ENCODE measurements around the gene PNMT. TPM values are rescaled to one million over a fixed set of nuclear protein-coding genes. Genes with fewer than 3 reads are reported as not detected.

Gene PNMT
- total RNA-seq, 3 donors from 2014 or later (not counting 1 experiment from before 2014, with no cell fraction given), result 1.2 to 2.5 (median 2.2) TPM

DNA sequence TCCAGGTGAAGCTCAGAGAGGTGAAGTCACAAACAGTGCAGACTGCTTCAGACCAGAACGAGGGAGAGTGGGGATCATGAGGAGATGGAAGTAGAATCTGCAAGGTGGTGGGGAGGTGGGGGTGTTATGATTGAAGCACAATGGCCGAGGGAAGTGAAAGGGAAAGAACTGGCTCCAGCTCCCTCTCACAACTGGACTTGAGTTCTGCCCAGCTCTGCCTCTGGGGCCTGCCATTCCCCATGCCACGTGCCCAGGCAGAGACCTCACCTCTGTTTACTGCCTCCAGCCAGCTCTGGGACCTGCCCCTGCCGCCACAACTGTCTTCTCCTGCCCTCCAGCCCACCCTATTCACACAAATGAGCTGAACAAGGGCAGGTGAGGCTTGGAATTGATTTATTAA lies 2.5 kb downstream of the PNMT start:
- no peaks in the 10 kb centered on the region for H3K27me3 Mint-ChIP-seq (ENCODE audit: low read depth in 2 of 2)

DNA sequence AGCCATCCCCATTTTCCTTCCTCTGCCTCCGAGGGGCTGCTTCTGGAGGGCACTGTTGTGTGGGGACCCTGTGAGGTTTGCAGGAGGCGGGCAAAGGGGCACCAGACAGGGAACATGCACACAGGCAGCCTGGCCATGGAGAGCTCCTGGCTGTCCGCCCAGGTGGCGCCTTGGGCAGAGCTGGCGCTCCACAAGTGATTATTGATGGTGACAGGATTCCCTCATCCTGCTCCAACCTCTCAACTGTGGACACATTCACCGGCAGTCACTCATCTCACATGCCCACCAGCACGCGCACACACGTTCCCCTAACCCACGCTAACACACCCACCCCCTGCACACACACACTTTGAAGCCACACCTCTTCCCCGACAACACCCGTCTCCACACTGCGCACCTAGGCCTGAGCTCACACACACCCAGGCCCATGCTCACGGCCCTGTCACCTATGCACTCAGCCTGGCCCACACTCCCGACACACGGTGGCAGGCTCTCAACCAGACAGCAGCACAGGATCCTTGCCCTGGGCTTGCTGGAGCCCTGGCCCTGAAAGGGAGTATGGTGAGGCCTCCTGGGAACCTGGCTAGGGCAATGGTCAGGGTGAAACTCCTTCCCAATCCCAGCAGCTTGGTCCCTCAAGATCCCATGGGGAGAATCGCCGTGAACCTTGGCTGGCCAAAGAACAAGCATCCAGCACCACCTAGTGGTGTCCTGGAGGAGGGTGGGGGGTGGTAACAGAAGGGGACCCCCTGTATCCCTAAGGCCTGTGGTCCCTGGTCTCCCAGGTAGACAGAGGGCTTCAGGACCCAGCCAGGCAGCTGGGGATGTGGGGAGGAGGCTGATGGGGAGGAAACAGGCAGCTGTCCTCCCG lies 3.6 kb downstream of the PNMT start:
- DNase-seq (peak in 1 of 2 donors; percentile 36), ATAC-seq (no peak)
- Mint-ChIP-seq H3K4me3 (no peak overlapping the region), H3K9me3 (no peaks in the 10 kb centered on the region), H3K27me3 (ENCODE audit: low read depth in 2 of 2) (no peaks in the 10 kb centered on the region), H3K27ac (peak overlapping the region in 1 of 2 donors; percentile 24), H3K36me3 (no peaks in the 10 kb centered on the region), H3K4me1 (peaks cover 21 to 45% of the 10 kb centered on the region in 2 donors)
- TF ChIP-seq, protein P1, sequence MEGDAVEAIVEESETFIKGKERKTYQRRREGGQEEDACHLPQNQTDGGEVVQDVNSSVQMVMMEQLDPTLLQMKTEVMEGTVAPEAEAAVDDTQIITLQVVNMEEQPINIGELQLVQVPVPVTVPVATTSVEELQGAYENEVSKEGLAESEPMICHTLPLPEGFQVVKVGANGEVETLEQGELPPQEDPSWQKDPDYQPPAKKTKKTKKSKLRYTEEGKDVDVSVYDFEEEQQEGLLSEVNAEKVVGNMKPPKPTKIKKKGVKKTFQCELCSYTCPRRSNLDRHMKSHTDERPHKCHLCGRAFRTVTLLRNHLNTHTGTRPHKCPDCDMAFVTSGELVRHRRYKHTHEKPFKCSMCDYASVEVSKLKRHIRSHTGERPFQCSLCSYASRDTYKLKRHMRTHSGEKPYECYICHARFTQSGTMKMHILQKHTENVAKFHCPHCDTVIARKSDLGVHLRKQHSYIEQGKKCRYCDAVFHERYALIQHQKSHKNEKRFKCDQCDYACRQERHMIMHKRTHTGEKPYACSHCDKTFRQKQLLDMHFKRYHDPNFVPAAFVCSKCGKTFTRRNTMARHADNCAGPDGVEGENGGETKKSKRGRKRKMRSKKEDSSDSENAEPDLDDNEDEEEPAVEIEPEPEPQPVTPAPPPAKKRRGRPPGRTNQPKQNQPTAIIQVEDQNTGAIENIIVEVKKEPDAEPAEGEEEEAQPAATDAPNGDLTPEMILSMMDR (IDR thresholded peaks at IDR 0.05), result peak; percentile 12
- peaks cover 3% of the 10 kb centered on the region for H3K27me3 ChIP-seq (ENCODE audit: control insufficient read depth, insufficient read depth, low read length)
- 59% methylated on average over 19 of the region's 19 CpGs for WGBS (ENCODE audit: insufficient coverage)
- H3K4me3 ChIP-seq (ENCODE audit: low read length), result no peak overlapping the region
- no peaks in the 10 kb centered on the region for H3K9me3 ChIP-seq (ENCODE audit: control insufficient read depth, insufficient read depth, low read length)
- no peak overlapping the region for H3K27ac ChIP-seq (ENCODE audit: low read length)
- H3K4me1 ChIP-seq (ENCODE audit: control insufficient read depth, insufficient read depth, low read length), result peaks cover 47% of the 10 kb centered on the region
- intact Hi-C loops (cut with micrococcal nuclease), result loop anchor here (10.0 kb wide), 1 partner anchor 63 kb away; the partner anchor contains the start of genes GRB7 and MIEN1
- no peaks in the 10 kb centered on the region for H3K36me3 ChIP-seq (ENCODE audit: control insufficient read depth, insufficient read depth, low read length)

More for the DNA sequence above, 2.5 kb downstream of the PNMT start:
- Histone ChIP-seq H3K4me1 (ENCODE audit: control insufficient read depth, insufficient read depth, low read length) (peaks cover 38% of the 10 kb centered on the region), H3K27ac (ENCODE audit: low read length) (no peak overlapping the region), H3K9me3 (ENCODE audit: control insufficient read depth, insufficient read depth, low read length) (no peaks in the 10 kb centered on the region), H3K36me3 (ENCODE audit: control insufficient read depth, insufficient read depth, low read length) (no peaks in the 10 kb centered on the region), H3K4me3 (ENCODE audit: low read length) (no peak overlapping the region), H3K27me3 (ENCODE audit: control insufficient read depth, insufficient read depth, low read length) (peaks cover 5% of the 10 kb centered on the region)
- TF ChIP-seq, protein P1 (IDR thresholded peaks at IDR 0.05), result no peak
- Mint-ChIP-seq H3K27ac (no peak overlapping the region), H3K36me3 (no peaks in the 10 kb centered on the region), H3K4me3 (no peak overlapping the region), H3K9me3 (no peaks in the 10 kb centered on the region), H3K4me1 (peaks cover 10 to 37% of the 10 kb centered on the region in 2 donors)
- WGBS (ENCODE audit: insufficient coverage), result 86% methylated on average over 4 of the region's 4 CpGs
- DNase-seq (no peak), ATAC-seq (no peak)
- intact Hi-C loops (cut with micrococcal nuclease), result loop anchor here (10.0 kb wide), 1 partner anchor 64 kb away; the partner anchor contains the start of genes GRB7 and MIEN1

DNA sequence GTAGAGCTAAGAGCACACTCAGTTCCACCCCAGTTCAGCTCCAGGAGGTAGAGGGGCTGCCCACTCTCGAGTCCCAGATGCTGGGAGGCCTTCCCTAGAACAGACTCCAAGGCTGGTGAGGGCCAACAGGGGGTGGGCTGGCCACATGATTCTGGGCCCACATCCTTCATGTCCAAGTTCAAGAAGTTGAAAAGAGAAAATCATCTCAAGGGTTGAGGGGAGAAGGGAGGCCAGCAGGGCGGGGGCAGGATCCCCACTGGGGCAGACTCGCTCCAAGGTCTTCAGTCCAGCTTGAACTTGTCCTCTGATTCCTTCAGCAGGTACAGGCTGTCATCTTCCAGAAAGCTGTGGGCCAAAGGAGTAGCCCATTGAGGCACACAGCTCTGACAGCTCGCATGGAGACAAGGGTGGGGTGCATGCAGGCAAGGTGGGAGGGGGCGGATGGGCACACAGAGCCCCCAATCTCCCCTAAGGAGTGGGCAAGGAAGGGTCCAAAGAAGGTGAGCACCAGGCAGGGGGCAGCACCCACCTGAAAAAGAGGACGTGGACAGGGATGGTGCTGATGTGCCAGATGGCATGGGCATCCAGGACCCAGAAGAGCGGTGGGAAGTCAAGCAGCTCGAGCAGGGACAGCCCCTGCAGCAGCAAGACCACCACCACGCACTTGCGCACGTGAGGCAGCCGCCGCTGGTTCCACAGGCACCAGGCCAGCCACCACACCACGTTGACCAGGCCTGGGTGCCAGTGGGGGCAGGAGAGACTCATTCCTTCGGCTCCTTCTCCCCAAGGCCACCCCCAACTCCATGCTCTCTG lies 4.5 kb downstream of the PNMT start:
- Histone ChIP-seq H3K27ac (ENCODE audit: low read length) (no peak overlapping the region), H3K36me3 (ENCODE audit: control insufficient read depth, insufficient read depth, low read length) (no peaks in the 10 kb centered on the region), H3K27me3 (ENCODE audit: control insufficient read depth, insufficient read depth, low read length) (peaks cover 3% of the 10 kb centered on the region), H3K4me3 (ENCODE audit: low read length) (no peak overlapping the region), H3K9me3 (ENCODE audit: control insufficient read depth, insufficient read depth, low read length) (no peaks in the 10 kb centered on the region), H3K4me1 (ENCODE audit: control insufficient read depth, insufficient read depth, low read length) (peaks cover 47% of the 10 kb centered on the region)
- intact Hi-C loops (cut with micrococcal nuclease), result loop anchor here (10.0 kb wide), 1 partner anchor 62 kb away; the partner anchor contains the start of genes GRB7 and MIEN1
- no peak overlapping the region for H3K4me3 Mint-ChIP-seq
- no peaks in the 10 kb centered on the region for H3K27me3 Mint-ChIP-seq (ENCODE audit: low read depth in 2 of 2)
- TF ChIP-seq, protein P1 (IDR thresholded peaks at IDR 0.05), result peak; percentile 3
- H3K4me1 Mint-ChIP-seq, result peaks cover 29 to 50% of the 10 kb centered on the region in 2 donors
- H3K36me3 Mint-ChIP-seq, result no peaks in the 10 kb centered on the region
- ATAC-seq, result no peak
- WGBS (ENCODE audit: insufficient coverage), result 91% methylated on average over 15 of the region's 15 CpGs
- H3K27ac Mint-ChIP-seq, result peak overlapping the region in 1 of 2 donors; percentile 24
- no peaks in the 10 kb centered on the region for H3K9me3 Mint-ChIP-seq
- no peak for DNase-seq
